ENCODE data around the gene RFC3. TPM values are rescaled to one million over a fixed set of nuclear protein-coding genes. Genes with fewer than 3 reads are reported as not detected.
"Not testable (repeated sequence)": the region's sequence is repeated elsewhere in the genome, so short reads cannot be mapped to it uniquely, and the experiment has no call there.

Gene RFC3
- total and polyA plus RNA-seq, 10 donors: 3.6 to 25.7 (median 9.9) TPM

DNA sequence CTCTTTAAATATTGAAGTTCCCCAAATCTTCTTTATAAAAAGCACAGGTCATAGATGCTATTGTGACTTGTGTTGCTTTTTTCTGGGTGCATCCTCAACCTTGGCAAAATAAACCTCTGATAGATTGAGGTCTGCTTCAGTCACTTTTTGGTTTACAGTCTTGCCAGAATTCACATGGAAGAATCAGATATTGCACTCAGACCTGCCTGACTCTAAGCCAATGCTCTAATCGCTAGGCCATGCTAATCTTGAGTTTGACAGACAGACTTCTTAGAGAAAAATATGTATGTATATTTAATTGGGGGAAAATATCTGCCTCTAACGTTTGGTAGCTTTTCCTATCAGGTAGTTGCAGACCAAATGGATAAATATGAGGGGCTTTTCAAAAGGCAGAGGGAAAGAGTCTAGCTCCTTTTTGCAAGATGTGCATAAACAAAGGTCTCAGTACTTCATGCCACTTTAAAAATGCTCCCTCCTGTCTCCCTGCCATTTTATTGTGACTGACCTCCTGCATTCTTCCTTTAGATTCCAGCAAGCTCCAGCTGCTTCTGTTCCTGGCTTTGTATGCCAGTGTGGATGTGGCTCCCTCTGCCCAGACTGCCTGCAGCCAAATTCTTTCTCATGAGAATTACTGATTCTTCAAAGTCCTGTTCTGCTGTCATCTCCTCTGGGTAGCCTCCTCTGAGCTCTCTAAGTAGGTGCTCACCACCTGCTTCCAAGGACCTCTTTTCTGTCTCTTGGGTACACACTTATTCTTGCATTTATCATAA is 42.4 kb upstream of the RFC3 start:
- intact Hi-C loops (cut with DNase I; ENCODE audit: low total_unique reads): no loop called here
- no peaks in the 10 kb centered on the region for H3K4me1 ChIP-seq
- DNase-seq: no peak
- H3K4me3 ChIP-seq: no peak overlapping the region
- H3K27me3 ChIP-seq (replicated peaks in 1 of 7): no peaks in the 10 kb centered on the region
- peaks cover 0 to 2% (median 0%) of the 10 kb centered on the region in 8 donors for H3K9me3 ChIP-seq
- no peak overlapping the region for H3K27ac ChIP-seq
- 53 to 58% (median 57%) methylated on average over 2 of the region's 2 CpGs for WGBS, 5 donors
- TF ChIP-seq POLR2A (IDR thresholded peaks at IDR 0.05): no peak
- TF ChIP-seq CTCF (IDR thresholded peaks at IDR 0.05 in 8 of 11, conservative IDR thresholded peaks at IDR 0.05 in 3 of 11): no peak
- no peaks in the 10 kb centered on the region for H3K36me3 ChIP-seq

DNA sequence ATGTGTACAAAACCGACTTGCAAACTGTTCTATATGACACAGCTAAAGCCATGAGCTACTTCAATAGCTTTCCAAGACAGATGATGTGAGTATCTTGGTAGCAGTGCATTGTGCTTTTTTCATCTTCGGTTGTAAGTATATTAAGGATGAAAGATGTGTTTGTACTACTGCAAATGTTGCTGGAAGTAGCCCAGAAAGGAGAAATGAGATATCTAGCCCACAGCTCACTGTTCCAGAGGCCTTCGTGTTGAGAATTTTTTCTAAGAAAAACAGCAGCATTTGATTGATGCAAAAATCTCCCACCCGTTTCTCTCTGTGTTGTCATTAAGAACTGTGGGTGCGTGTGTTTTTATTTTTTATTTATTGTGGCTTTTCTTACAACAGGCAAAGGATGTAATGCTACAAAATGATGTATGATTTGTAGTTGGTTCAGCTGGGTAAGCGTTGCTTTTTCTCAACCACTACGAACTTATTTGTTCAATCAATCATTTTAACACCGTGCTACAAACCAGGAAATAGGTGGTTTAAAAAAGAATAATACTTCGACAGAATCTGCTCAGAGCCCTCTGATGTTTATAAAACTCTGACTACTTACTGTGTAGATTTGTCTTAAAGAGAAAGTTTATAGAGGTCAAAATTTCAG is 41.6 kb upstream of the RFC3 start:
- intact Hi-C loops (cut with DNase I; ENCODE audit: low total_unique reads): no loop called here
- no peaks in the 10 kb centered on the region for H3K36me3 ChIP-seq
- peaks cover 0 to 6% (median 0%) of the 10 kb centered on the region in 8 donors for H3K9me3 ChIP-seq
- TF ChIP-seq POLR2AphosphoS5 (IDR thresholded peaks at IDR 0.05): no peak
- no peak for TF ChIP-seq POLR2A (IDR thresholded peaks at IDR 0.05)
- TF ChIP-seq CTCF (IDR thresholded peaks at IDR 0.05 in 8 of 11, conservative IDR thresholded peaks at IDR 0.05 in 3 of 11): no peak
- no peaks in the 10 kb centered on the region for H3K27me3 ChIP-seq (replicated peaks in 1 of 7)
- no peaks in the 10 kb centered on the region for H3K4me1 ChIP-seq
- no peak for DNase-seq
- no peak overlapping the region for H3K27ac ChIP-seq
- no peak overlapping the region for H3K4me3 ChIP-seq
- 35 to 44% (median 38%) methylated on average over 9 of the region's 9 CpGs for WGBS, 5 donors

GRCh38 chr13:33782631-33783030 is 35.3 kb upstream of the RFC3 start:
- peaks cover 0 to 12% (median 3%) of the 10 kb centered on the region in 6 donors for H3K4me1 ChIP-seq
- intact Hi-C loops (cut with DNase I; ENCODE audit: low total_unique reads): no loop called here
- H3K27ac ChIP-seq: no peak overlapping the region
- no peak for DNase-seq
- TF ChIP-seq POLR2AphosphoS5 (IDR thresholded peaks at IDR 0.05) (no peak), POLR2A (IDR thresholded peaks at IDR 0.05) (no peak), CTCF (IDR thresholded peaks at IDR 0.05 in 8 of 11, conservative IDR thresholded peaks at IDR 0.05 in 3 of 11) (no peak)
- H3K9me3 ChIP-seq: peaks cover 0 to 6% (median 0%) of the 10 kb centered on the region in 8 donors
- no peaks in the 10 kb centered on the region for H3K27me3 ChIP-seq (replicated peaks in 1 of 7)
- no peak overlapping the region for H3K4me3 ChIP-seq
- WGBS, 5 donors: 70 to 81% (median 74%) methylated on average over 4 of the region's 4 CpGs
- no peaks in the 10 kb centered on the region for H3K36me3 ChIP-seq

- H3K9me3 ChIP-seq; H3K4me3 ChIP-seq; DNase-seq; H3K27ac ChIP-seq; H3K27me3 ChIP-seq (replicated peaks in 1 of 7); intact Hi-C loops (cut with DNase I; ENCODE audit: low total_unique reads); H3K36me3 ChIP-seq: not testable (repeated sequence)
- 38 to 76% (median 46%) methylated on average over 4 of the region's 4 CpGs for WGBS, 5 donors
- H3K4me1 ChIP-seq: peaks cover 0 to 13% (median 3%) of the 10 kb centered on the region in 6 donors
Observed at GRCh38 chr13:33783212-33783611, 34.7 kb upstream of the RFC3 start.
